ENCODE measurements around the gene RHOJ. TPM values are rescaled to one million over a fixed set of nuclear protein-coding genes. Genes with fewer than 3 reads are reported as not detected.

The RHOJ gene
- total RNA-seq, 1 donor from 2014 or later = not detected

DNA sequence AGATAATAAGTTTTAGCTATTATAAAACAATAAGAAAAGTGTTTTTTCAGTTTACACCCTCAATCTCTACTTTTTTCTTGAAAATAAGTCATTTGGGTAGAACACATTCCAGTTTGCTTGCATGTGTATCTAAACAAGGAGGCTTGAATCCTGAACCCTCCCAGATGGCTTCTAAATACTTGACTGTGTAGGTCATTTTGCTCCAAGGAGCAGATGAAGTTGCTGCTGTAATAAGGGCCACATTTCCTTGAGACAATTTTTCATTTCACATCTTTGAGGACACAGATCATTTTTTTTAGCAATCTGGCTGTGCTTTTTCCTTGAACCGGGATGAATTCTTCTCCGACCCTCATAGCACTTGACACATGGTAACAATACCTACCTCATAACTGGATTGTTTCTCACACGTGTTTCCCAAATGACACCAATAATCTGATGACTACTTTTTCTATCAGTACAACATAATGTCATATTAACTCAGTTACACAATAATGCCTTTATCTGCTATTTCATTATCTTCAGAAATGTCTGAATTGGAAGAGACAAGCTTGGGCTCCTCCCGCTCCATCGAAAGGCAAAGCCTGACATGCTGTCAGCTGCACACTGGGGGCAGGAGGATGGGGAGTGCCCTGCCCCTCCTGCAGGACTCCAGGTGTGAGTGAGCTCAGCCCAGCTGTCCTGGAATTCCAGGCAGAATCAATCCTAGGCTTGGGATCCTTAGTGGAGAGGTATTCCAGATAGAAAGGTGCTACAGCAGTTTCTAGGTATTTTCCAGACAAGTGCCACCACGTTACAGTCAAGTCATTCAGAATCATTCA is 83.6 kb downstream of the RHOJ start:
- DNase-seq (ENCODE audit: low read depth) = no peak
- FAIRE-seq = no peak

DNA sequence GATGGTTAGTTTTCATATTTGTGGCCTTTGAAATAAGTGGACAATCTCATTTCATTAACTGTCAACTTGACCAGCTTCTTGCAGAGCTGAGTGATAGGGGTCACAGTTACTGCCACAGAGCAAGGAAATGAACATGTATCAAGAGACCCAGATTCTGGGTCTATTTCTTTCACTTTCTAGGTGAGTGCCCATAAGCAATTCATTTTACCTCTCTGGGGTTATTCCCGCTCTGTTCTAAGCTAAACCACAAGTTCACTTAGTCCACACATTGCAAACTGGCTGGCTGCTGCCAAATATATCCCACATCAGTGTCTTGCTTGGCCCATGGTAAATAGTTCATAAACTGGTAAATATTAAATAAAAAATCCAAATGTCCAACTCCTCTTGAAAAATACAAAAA is 84.6 kb downstream of the RHOJ start:
- peaks cover 1% of the 10 kb centered on the region for H3K27me3 ChIP-seq (ENCODE audit: control insufficient read depth, insufficient read depth, low read length)
- TF ChIP-seq, protein P1, sequence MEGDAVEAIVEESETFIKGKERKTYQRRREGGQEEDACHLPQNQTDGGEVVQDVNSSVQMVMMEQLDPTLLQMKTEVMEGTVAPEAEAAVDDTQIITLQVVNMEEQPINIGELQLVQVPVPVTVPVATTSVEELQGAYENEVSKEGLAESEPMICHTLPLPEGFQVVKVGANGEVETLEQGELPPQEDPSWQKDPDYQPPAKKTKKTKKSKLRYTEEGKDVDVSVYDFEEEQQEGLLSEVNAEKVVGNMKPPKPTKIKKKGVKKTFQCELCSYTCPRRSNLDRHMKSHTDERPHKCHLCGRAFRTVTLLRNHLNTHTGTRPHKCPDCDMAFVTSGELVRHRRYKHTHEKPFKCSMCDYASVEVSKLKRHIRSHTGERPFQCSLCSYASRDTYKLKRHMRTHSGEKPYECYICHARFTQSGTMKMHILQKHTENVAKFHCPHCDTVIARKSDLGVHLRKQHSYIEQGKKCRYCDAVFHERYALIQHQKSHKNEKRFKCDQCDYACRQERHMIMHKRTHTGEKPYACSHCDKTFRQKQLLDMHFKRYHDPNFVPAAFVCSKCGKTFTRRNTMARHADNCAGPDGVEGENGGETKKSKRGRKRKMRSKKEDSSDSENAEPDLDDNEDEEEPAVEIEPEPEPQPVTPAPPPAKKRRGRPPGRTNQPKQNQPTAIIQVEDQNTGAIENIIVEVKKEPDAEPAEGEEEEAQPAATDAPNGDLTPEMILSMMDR (IDR thresholded peaks at IDR 0.05; ENCODE audit: insufficient read depth, low read length, severe bottlenecking) = no peak
- DNase-seq (ENCODE audit: low read depth) (no peak), FAIRE-seq (no peak)
- no peaks in the 10 kb centered on the region for H3K36me3 ChIP-seq (ENCODE audit: control insufficient read depth, insufficient read depth, low read length)
- no peak overlapping the region for H3K4me3 ChIP-seq (ENCODE audit: low read depth, low read length)

More for the DNA sequence above, 83.6 kb downstream of the RHOJ start:
- Histone ChIP-seq H3K36me3 (ENCODE audit: control insufficient read depth, insufficient read depth, low read length) (no peaks in the 10 kb centered on the region), H3K4me3 (ENCODE audit: low read depth, low read length) (no peak overlapping the region), H3K27me3 (ENCODE audit: control insufficient read depth, insufficient read depth, low read length) (peaks cover 1% of the 10 kb centered on the region)
- TF ChIP-seq, protein P1 (IDR thresholded peaks at IDR 0.05; ENCODE audit: insufficient read depth, low read length, severe bottlenecking) = no peak

DNA sequence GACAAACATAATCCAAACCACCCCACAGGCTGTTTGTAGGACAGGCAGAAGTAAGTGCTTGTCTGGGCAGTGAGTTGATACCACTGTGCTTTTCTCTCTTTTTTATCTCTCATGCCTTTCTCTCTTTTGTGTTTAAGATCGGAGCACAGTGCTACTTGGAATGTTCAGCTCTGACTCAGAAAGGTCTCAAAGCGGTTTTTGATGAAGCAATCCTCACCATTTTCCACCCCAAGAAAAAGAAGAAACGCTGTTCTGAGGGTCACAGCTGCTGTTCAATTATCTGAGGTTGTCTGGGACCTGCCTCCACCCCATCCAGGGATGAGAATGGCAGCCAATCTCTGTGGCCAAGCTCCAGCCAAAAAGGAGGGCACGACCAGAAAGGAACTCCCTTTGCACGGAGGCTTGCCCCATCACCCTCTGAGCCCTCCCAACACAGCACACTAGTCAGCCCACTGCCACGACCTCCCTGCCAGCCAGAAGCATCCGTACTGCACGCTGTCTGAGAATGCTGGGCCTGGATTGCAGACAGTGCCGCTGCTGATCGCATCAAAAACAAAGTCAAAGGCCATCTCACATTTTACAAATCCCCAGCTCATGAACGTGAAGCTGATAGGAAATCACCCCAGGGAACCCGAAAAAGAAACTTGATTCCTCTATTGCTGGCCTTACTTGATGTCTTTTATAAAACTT is 86.6 kb downstream of the RHOJ start:
- Histone ChIP-seq H3K4me3 (ENCODE audit: low read depth, low read length) (no peak overlapping the region), H3K27me3 (ENCODE audit: control insufficient read depth, insufficient read depth, low read length) (peaks cover under 1% of the 10 kb centered on the region), H3K36me3 (ENCODE audit: control insufficient read depth, insufficient read depth, low read length) (no peaks in the 10 kb centered on the region)
- TF ChIP-seq, protein P1 (IDR thresholded peaks at IDR 0.05; ENCODE audit: insufficient read depth, low read length, severe bottlenecking) = no peak
- FAIRE-seq = no peak
- no peak for DNase-seq (ENCODE audit: low read depth)

DNA sequence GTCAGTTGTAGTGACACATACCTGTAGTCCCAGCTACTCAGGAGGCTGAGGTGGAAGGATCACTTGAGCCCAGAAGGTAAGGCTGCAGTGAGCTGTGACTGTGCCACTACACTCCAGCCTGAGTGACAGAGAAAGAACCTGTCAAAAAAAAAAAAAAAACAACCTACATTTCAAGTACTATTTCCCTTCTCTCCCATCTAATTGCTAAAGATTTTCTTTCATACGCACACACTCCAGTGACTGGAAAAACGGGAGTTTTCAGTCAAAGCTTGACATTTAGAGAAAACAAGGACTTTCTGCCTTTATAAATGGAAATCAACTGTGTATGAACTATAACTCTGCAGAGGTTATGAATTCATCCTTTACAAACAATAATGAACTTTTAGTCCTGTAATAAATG is 88.6 kb downstream of the RHOJ start:
- DNase-seq (ENCODE audit: low read depth) (no peak), FAIRE-seq (no peak)
- TF ChIP-seq, protein P1 (IDR thresholded peaks at IDR 0.05; ENCODE audit: insufficient read depth, low read length, severe bottlenecking) = no peak
- Histone ChIP-seq H3K36me3 (ENCODE audit: control insufficient read depth, insufficient read depth, low read length) (no peaks in the 10 kb centered on the region), H3K27me3 (ENCODE audit: control insufficient read depth, insufficient read depth, low read length) (no peaks in the 10 kb centered on the region), H3K4me3 (ENCODE audit: low read depth, low read length) (no peak overlapping the region)

DNA sequence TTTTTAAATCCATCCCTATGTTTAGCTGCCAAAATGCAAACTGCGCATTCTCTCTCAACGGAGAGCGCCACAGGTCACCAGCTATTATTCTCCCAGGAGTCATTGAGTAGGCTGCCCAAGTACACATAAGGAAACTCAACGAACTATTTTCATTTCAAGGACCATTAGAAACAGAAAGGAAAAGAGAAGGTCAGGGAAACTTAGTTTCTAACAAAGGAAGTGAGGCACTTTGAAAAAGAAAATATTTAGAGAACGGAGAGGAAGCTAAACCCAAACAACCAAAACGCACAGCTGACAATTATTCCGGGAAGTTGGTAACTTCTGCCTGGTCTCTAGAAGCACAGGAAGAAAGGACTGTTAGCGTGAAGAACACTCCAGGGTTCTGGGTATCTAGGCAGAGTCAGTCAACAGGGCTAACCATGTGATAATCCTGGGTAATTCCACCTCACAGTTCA is 91.0 kb downstream of the RHOJ start:
- TF ChIP-seq, protein P1 (IDR thresholded peaks at IDR 0.05; ENCODE audit: insufficient read depth, low read length, severe bottlenecking) = no peak
- Histone ChIP-seq H3K36me3 (ENCODE audit: control insufficient read depth, insufficient read depth, low read length) (no peaks in the 10 kb centered on the region), H3K27me3 (ENCODE audit: control insufficient read depth, insufficient read depth, low read length) (no peaks in the 10 kb centered on the region), H3K4me3 (ENCODE audit: low read depth, low read length) (no peak overlapping the region)
- DNase-seq (ENCODE audit: low read depth) (no peak), FAIRE-seq (no peak)

All from bronchial epithelial cell (primary cell).